Panc1 (cell line): Measurements from ENCODE around the gene AFF2. TPM values are rescaled to one million over a fixed set of nuclear protein-coding genes. Genes with fewer than 3 reads are reported as not detected.

Source experiments
- ATAC-seq: fragments of 200-7000 bp; cut with Tn5 transposase; 2 replicates; pipeline ENCODE4 v1.9.1; 2020; ENCODE audit warnings: mild to moderate bottlenecking, moderate library complexity
- BruUV-seq: library from RNA; stranded (reverse); fragments of 400-500 nt; replicated peaks from 2 replicates; lab custom pipeline; 2021; lab: Mats Ljungman, UMichigan
- CTCF ChIA-PET: fragments of 300-600 bp; sonication (Branson Sonifier 250); formaldehyde crosslinking; loops from one replicate; lab custom pipeline; 2022; ENCODE audit warnings: antibody characterized with exemption; lab: Charles Lee
- POLR2A ChIA-PET: fragments of 300-600 bp; sonication (Branson Sonifier 250); formaldehyde crosslinking; loops from one replicate; lab custom pipeline; 2022; ENCODE audit warnings: antibody characterized with exemption; lab: Charles Lee
- DNase-seq: peaks from one replicate; pipeline ENCODE4 v3.0.0-alpha.2; 2010; ENCODE audit warnings: low read depth, low spot score
- H3K27ac ChIP-seq: 2 replicates; pipeline ENCODE4 v1.5.1; 2011; ENCODE audit warnings: mild to moderate bottlenecking, low read length, inconsistent platforms
- H3K27me3 ChIP-seq: fragments of 200-500 bp; sonication (Bioruptor generic); 2 replicates; pipeline ENCODE4 v1.6.0; 2014; ENCODE audit warnings: low read length, inconsistent platforms; ENCODE audit not compliant: control insufficient read depth, insufficient read depth
- H3K36me3 ChIP-seq: fragments of 200-500 bp; sonication (Bioruptor generic); 2 replicates; pipeline ENCODE4 v1.5.1; 2014; ENCODE audit warnings: inconsistent platforms, mild to moderate bottlenecking, low read length, moderate library complexity; ENCODE audit not compliant: control insufficient read depth, insufficient read depth
- H3K4me1 ChIP-seq: 2 replicates; pipeline ENCODE4 v1.5.1; 2011; ENCODE audit warnings: inconsistent platforms, mild to moderate bottlenecking, low read length, moderate library complexity; ENCODE audit not compliant: control insufficient read depth, insufficient read depth
- H3K4me3 ChIP-seq, 2 experiments: 2 replicates each; pipeline ENCODE4 v1.5.1; 2011 to 2012; ENCODE audit warnings: low read depth in 2 of 2, low read length in 2 of 2, mild to moderate bottlenecking in 2 of 2, inconsistent platforms in 1 of 2, moderate library complexity in 1 of 2
- H3K9me3 ChIP-seq: fragments of 200-500 bp; sonication (Bioruptor generic); 2 replicates; pipeline ENCODE4 v1.5.1; 2014; ENCODE audit warnings: low read depth, mild to moderate bottlenecking, inconsistent platforms, low read length, moderate library complexity; ENCODE audit not compliant: control insufficient read depth, insufficient read depth
- CTCF ChIP-seq: fragments of 450-650 bp; IDR thresholded peaks from 2 replicates; pipeline ENCODE4 v1.5.1; 2017; ENCODE audit warnings: mild to moderate bottlenecking
- POLR2AphosphoS5 ChIP-seq: IDR thresholded peaks from 2 replicates; pipeline ENCODE4 v1.6.1; 2012; ENCODE audit warnings: mild to moderate bottlenecking, low read depth, low read length, moderate library complexity
- REST ChIP-seq, 2 experiments: IDR thresholded peaks; 2 replicates each; pipeline ENCODE4 v1.6.1; 2011 to 2012; ENCODE audit warnings: low read depth in 2 of 2, control low read depth in 1 of 2, low read length in 1 of 2, mild to moderate bottlenecking in 1 of 2, moderate library complexity in 1 of 2; ENCODE audit not compliant: insufficient read depth in 1 of 2
- SIN3A ChIP-seq: IDR thresholded peaks from 2 replicates; pipeline ENCODE4 v1.6.1; 2012; ENCODE audit warnings: low read depth, mild to moderate bottlenecking, low read length, moderate library complexity, borderline replicate concordance; ENCODE audit not compliant: insufficient read depth
- TCF7L2 ChIP-seq: IDR thresholded peaks from 2 replicates; pipeline ENCODE4 v1.6.1; 2011; ENCODE audit warnings: mild to moderate bottlenecking, low read depth, low read length, inconsistent platforms
- in situ Hi-C: cut with HindIII; loops from 2 replicates; pipeline ENCODE4 v1.10.0; 2016; ENCODE audit warnings: low sequenced_read_pairs, low pct_unique_long_range_greater_than_20kb
- intact Hi-C: fragments of 100-400 bp; cut with micrococcal nuclease; formaldehyde crosslinking; loops from one replicate; pipeline ENCODE4 v1.10.0; 2022; ENCODE audit not compliant: unreplicated experiment
- total RNA-seq: library from RNA; stranded (reverse); gene quantifications from one replicate; pipeline ENCODE4 v1.2.1, GENCODE V29; 2021; ENCODE audit not compliant: unreplicated experiment

AFF2 gene
- total RNA-seq, 1 experiment from 2014 or later: 0.05 TPM

GRCh38 chrX:148632444-148632843 is 132.0 kb downstream of the AFF2 start:
- Histone ChIP-seq H3K9me3 (no peaks in the 10 kb centered on the region), H3K4me1 (no peaks in the 10 kb centered on the region), H3K27me3 (no peaks in the 10 kb centered on the region), H3K36me3 (no peaks in the 10 kb centered on the region), H3K4me3 (no peak overlapping the region), H3K27ac (no peak overlapping the region)
- TF ChIP-seq POLR2AphosphoS5 (no peak), CTCF (no peak), TCF7L2 (no peak), REST (IDR thresholded peaks at IDR 0.05; ENCODE audit: insufficient read depth in 1 of 2, low read depth in 2 of 2, low read length in 1 of 2) (no peak), SIN3A (no peak)
- ChIA-PET CTCF (no interaction called here), POLR2A (no interaction called here)
- DNase-seq (no peak), ATAC-seq (no peak)
- BruUV-seq: no TSS peak
- intact Hi-C loops: no loop called here
- in situ Hi-C loops: no loop called here

DNA sequence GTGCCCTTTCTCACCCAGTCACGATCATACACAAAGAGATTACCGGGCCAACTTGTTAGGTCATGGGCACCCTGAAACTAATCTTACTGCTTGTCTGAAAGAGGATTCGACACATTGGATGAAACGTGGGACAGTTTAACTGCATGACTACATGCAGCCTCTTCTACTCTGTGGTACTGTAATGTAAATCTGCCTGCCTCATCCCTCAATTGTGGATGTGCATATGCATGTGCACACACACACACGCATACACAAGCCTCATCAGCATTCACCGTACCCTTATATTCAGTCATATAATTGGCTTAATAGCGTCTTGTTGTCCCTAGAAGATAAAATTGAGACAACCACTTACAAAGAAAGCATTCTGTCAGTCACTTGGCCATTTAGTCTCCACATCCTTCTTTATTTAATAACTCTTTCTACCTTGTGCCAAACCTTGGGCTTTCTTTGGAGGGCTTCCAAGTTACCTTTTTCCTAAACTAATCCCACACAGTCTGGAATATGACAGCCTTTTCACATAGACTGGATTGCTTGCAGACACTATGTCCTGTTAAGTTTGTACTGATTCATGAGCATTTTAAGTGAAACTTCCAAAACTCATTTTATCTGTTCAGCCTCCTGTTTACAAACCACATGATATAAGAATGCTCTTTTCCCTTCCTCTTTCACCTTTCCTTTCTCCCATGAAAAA is 132.9 kb downstream of the AFF2 start:
- ATAC-seq: no peak
- no TSS peak for BruUV-seq
- intact Hi-C loops: no loop called here
- H3K36me3 ChIP-seq: no peaks in the 10 kb centered on the region
- no peak for TF ChIP-seq POLR2AphosphoS5
- TF ChIP-seq REST (IDR thresholded peaks at IDR 0.05; ENCODE audit: insufficient read depth in 1 of 2, low read depth in 2 of 2, low read length in 1 of 2): no peak
- TF ChIP-seq CTCF: no peak
- TF ChIP-seq SIN3A: no peak
- no peaks in the 10 kb centered on the region for H3K9me3 ChIP-seq
- H3K27me3 ChIP-seq: no peaks in the 10 kb centered on the region
- no peak overlapping the region for H3K27ac ChIP-seq
- ChIA-PET POLR2A (no interaction called here), CTCF (no interaction called here)
- H3K4me3 ChIP-seq: no peak overlapping the region
- H3K4me1 ChIP-seq: no peaks in the 10 kb centered on the region
- in situ Hi-C loops: no loop called here
- DNase-seq: no peak
